NCI-H1105 (cell line): ENCODE results near the gene NEDD9.

Experiments
- DNase-seq: peaks from one replicate; lab custom pipeline; 2025; lab: John Stamatoyannopoulos, UW

Gene NEDD9

DNA sequence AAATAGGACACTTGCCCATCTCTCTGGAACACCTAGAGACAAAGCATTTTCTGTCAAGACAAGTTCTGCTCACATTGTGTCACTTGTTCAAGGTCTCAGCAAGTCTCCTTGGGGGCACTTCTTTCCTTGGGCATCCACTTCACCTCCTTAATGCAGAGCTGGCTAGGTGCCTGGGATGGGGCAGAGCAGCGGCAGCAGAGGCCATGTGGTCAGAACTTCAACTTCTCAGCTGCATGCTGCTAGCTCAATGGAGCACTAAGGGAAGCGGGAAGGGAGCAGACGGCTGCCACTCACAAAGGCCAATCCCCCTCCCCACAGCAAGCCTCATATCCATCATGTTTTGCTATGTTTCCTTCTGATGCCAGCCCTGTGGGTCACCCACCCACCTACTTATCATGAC, 31.5 kb downstream of the NEDD9 start:
- no peak for DNase-seq

DNA sequence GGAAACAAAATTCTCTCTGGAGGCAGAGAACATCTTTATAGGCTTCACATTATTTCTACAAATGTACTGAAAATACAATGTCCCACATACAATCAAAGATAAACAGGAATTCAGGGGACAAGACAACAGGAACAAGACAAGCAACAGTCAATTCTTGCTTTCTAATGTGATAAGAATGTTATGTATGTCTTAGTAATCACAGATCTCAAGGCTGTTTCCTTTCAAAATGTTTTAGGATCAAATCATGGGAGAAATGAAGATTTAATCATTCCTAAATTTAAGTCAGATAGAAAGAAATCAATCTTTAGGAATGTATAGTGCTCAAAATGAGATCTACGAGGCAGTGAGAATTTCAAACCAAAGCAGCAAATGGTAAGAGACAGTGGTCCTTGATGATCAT, 32.1 kb downstream of the NEDD9 start:
- DNase-seq, result no peak

DNA sequence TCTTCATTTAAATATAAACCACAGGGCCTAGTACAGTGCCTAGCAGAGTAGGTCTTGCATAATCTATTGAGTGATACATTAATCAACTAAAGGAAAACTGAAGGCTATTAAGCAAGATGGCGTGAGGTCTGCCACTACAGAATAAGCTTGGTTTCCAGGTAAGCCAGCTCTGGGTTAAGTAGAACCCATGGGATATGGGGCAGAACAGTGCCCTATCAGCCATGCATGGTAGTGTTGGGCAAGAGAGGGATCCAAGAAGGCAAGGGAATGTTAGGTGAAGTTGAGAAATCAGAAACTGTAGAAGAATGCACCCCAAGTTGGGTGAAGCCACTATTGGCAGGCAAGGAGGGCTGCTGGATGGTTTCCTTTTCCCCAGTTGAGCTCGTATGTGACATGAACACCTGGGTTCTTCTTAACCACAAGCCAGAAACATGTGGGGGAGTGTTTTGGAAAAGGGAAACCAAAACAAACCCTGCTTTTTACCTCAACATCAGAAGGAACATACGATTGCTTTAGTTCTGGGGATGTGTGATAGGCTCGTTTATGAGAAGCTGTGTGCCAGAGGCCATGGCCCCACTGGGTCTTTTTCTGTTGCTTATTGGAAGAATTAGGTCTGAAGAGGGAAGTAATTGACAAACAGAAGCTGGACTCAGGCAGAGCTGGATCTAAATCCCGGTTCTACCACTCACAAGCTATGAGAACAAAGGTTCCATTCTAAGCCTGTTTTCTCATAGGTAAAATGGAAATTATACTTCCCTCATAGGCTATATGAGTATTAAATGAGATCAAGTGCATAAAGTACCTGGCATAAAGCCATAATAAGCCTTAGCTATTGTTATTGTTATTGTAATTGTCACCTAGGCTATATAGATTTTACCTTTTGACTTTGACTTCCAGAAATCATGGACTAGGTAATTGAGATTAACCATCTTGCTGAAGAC, 33.5 kb downstream of the NEDD9 start:
- DNase-seq, result peak; percentile 12

- DNase-seq, result no peak
Observed at GRCh38 chr6:11197850-11198249, 34.6 kb downstream of the NEDD9 start.

DNA sequence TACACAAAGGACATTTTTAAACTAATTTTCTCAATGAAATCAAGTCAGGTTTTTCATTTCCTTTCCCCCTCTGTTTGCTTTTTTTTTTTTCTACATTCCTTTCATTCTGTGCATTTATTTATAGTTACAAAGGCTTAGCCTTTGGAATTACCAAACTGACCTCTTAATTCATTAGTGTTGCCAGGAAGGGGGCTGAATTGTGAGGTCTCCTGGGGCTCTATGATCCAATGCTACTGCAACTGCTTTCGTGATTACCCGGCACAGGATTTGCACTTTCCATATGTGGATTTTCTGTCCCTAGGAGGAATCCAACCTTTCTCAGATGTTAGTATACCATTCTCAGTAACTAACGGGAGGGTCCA, 35.3 kb downstream of the NEDD9 start:
- DNase-seq, result no peak

GRCh38 chr6:11196511-11197174, 35.8 kb downstream of the NEDD9 start:
- no peak for DNase-seq

GRCh38 chr6:11194356-11195218, 37.9 kb downstream of the NEDD9 start:
- no peak for DNase-seq

GRCh38 chr6:11193434-11193833, 39.0 kb downstream of the NEDD9 start:
- DNase-seq, result no peak

GRCh38 chr6:11192167-11192566, 40.3 kb downstream of the NEDD9 start:
- DNase-seq, result no peak

- no peak for DNase-seq
Observed at GRCh38 chr6:11190625-11191245, 41.7 kb downstream of the NEDD9 start.

DNA sequence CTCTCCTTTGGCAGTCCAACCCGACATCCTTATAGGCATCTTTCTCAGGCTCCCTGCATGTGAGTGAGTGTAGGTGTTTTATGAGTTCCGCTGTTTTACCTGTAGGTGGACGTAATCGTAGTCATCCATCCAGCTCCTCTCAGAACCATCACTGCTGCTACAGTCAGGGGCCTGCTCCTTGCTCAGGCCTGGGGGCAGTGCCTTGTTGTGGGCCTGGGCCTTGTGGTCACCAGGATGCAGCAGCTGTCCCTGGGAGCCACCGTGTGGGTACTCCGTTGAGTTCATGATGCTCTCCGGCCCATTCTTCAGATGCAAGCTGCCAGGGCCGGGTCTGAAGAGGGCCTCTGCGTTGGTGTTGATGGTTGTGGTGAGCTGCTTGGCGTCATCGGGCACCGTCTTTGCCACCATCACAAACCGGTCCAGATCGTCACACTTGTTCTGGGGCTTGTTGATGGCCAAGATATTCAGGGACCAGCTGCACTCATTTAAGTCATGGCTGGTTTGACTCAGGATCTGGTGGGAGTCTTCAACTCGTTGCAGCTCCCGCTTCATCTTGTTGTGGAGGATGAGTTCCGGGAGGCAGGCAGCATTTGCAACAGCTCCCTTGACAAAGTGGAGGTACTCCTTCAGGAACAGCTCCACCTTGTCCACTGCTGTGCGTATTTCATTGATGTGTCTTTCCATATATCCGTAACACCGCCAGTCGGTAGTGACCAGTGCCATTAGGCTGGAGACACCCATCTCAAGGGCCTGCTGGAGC, 42.4 kb downstream of the NEDD9 start:
- no peak for DNase-seq

DNA sequence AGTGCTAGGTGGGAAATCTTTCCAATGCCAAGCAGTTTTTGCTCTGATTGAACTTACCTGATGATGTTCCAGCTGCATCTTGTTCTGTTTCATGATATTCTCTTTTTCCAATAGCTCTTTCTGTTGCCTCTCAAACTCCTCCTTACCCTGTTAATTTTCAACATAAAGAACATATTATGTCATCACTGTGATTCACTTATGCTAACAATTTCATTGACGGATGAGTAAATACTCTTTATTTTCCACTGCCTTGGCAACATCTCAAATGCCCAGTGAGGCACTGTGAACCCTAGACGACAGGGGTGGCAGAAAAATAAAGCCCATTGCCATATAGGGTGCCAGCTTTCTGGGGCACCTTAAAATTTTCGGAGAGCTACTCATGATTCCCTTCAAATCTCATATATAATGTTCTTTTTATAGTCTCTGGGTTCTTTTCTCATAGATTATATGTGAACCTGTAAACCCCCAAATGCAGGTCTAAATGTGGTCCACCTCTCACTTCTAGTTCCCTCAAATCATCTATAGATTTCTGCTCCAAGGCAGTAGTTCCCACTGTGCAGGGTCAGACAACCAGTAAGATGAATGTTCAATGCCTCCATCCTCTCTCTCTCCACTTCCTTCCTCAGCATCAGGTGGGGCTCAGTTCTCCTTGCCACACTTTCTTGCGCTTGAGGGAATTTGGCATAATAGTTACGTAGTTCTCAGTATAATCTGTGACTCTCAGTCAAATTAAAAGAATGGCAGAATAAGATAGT, 44.1 kb downstream of the NEDD9 start:
- DNase-seq, result no peak

GRCh38 chr6:11187301-11187700, 45.2 kb downstream of the NEDD9 start:
- DNase-seq, result no peak

GRCh38 chr6:11185204-11185842, 47.1 kb downstream of the NEDD9 start:
- no peak for DNase-seq

GRCh38 chr6:11183761-11184362, 48.6 kb downstream of the NEDD9 start:
- DNase-seq, result no peak

- no peak for DNase-seq
Observed at GRCh38 chr6:11181478-11182136, 50.9 kb downstream of the NEDD9 start.

GRCh38 chr6:11179419-11180202, 52.9 kb downstream of the NEDD9 start:
- no peak for DNase-seq

- no peak for DNase-seq
Observed at GRCh38 chr6:11179088-11179418, 53.4 kb downstream of the NEDD9 start.
